HG03558 (cell line): ENCODE data around the gene SLC14A1.

ENCODE experiments used
- ATAC-seq: cut with Tn5 transposase; IDR thresholded peaks from one replicate; pipeline ENCODE4 v1.9.1; 2021; ENCODE audit warnings: moderate number of reproducible peaks; ENCODE audit not compliant: unreplicated experiment; ENCODE audit errors: extremely low read depth

SLC14A1 gene

GRCh38 chr18:45719106-45719505, 4.9 kb upstream of the SLC14A1 start:
- ATAC-seq, result no peak

DNA sequence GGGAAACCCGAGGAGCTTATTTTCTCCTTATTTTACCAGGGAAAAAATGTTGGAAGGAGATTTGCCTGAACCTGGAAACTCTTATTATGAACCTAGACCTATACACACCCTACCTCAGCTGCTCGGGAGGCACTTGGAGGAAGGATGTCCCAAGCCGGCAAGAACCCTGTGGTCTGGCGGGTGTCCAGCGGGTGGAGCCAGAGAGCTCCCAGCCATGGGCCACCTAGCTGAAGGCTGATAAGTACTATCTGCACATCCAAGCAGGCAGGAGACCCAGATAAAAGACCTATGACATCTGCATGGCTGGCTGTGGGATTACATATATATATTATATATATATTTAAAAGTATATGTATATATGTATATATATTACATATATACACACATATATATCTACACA, 1.1 kb upstream of the SLC14A1 start:
- ATAC-seq, result peak; percentile 82

- no peak for ATAC-seq
Measured at GRCh38 chr18:45724601-45725000, 620 bp downstream of the SLC14A1 start.

DNA sequence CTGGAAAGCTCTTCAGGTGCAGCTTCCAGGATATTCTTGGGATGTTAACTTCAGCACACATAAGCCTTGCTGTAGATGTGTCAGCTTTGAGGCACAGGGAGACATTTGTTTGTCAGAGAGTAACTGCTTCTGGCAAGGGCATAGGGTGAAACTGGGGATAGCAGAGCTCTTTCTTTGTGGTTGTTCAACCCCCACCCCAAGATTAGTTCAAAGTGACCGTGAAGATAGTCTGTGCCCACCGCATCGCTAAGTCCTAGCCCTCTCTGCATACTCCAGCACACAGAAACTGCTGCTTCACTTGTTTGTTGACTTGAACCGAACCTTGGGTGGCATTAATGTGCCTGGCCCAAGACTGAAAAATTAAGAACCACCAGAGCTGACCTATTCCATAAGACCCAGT, 1.4 kb downstream of the SLC14A1 start:
- ATAC-seq, result no peak

DNA sequence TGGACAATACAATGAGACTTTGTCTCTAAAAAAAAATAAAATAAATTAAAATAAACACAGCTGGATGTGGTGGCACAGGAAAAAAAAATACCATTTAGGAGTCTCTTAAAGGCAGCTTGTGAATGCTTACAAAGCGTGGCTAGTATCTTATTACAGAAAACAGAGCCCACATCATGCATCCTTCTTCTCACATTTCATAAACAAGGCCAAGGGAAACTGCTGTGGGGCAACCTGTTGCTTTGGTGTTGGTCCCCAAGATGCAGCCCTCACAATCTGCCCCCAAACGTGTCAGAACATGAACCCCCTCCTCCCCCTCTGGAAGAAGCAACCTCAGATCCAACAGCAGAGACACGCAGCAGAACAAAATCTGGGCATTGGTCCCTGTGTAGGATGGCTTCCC, 2.6 kb downstream of the SLC14A1 start:
- no peak for ATAC-seq

DNA sequence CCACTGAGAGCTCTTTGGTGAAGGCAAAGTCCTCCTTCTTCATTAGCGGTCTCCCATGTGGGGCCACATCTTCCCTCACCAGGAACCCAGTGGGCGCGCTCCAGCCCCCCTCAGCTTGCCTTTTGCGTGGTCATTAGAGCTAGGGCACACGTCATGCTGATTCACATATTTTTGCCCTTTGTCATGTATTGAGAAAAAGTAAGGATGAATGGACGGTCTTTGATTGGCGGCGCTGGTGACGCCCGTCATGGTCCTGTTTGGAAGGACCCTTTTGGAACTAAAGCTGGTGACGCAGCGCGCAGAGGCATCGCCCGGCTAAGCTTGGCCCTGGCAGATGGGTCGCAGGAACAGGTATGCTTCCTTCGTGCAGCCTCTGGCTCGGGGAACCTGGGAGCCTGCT, 3.1 kb downstream of the SLC14A1 start:
- ATAC-seq, result no peak

GRCh38 chr18:45728336-45729010, 4.5 kb downstream of the SLC14A1 start:
- ATAC-seq, result no peak

GRCh38 chr18:45730832-45731575, 7.0 kb downstream of the SLC14A1 start:
- no peak for ATAC-seq

GRCh38 chr18:45731716-45732115, 7.7 kb downstream of the SLC14A1 start:
- no peak for ATAC-seq

DNA sequence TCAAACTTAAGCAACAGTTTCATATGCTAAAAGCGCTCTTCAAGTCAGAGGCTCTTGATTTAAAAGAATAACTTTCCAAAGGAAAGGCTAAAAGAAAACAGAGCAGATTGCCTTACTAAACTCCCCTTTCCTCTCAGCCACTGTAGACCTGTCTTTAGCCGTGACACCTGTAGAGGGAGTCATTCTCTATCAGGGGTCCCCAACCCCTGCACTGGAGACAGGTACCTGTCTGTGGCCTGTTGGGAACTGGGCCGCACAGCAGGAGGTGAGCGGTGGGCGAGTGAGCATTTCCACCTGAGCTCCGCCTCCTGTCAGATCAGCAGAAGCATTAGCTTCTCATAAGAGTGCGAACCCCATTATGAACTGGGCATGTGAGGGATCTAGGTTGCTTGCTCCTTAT, 9.6 kb downstream of the SLC14A1 start:
- ATAC-seq, result no peak

- ATAC-seq, result no peak
Measured at GRCh38 chr18:45734505-45734904, 10.5 kb downstream of the SLC14A1 start.

- ATAC-seq, result no peak
Measured at GRCh38 chr18:45734944-45735343, 11.0 kb downstream of the SLC14A1 start.

DNA sequence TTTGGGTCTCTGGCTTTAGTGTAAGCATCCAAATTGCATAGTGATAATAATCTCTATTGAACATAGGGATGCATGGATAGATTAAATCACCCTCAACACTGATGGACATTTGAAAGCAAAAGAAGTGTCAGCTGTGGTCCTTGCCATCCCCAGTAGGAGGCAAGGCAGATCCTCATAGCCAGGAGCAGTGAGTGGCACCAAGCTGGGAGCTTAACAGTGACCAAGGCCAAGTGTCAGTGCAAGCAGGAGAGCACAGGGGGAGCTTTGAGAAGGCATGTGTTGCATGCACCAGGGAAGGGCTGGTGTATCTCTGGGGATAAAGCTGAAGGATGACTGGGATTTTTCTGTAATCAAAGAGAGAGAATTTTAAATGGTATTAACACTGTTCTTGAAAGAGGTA, 14.7 kb downstream of the SLC14A1 start:
- no peak for ATAC-seq

- no peak for ATAC-seq
Measured at GRCh38 chr18:45739268-45739667, 15.3 kb downstream of the SLC14A1 start.

DNA sequence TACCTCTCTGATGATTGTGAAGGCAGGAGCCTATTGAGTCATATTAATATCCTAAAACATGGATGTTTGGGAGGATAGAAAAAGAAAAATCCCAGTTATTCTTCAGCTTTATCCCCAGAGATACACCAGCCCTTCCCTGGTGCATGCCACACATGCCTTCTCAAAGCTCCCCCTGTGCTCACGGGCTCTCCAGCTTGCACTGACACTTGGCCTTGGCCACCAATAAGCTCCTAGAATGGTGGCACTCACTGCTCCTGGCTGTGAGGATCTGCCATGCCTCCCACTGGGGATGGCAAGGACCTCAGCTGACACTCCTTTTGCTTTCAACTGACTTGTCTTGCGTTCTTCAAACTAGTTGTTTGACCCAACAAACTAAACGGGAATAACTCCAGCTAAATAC, 15.9 kb downstream of the SLC14A1 start:
- ATAC-seq, result no peak

- no peak for ATAC-seq
Measured at GRCh38 chr18:45741056-45741455, 17.1 kb downstream of the SLC14A1 start.

DNA sequence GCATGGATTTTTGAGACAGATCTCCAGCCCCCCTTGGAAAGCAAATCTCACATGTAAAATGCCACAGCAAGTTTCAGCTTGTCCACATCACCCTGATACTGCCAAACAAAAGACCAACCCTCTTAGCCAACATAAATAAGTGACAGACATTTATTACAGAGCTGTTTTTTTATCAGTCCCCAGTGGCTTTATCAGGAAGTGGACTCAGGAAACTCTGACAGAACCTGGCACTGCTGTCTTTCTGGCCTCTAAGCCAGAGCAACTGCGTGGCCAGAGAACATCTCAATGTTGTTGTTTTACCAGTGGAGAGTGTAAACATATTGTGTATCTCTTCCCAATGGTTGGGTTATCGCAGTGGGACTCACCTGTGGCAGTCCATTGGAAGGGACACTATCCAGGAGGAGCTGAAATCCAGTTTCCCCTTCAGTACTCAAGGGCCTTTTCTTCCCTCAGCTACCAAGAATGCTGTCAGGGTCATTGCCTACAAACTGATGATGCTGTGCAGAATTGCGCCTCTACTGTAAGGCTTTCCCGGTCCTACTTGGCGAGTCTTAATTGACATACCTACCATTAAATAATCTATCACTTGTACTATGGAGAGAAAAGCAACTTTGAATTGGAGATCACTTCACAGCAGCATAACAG, 22.0 kb downstream of the SLC14A1 start:
- no peak for ATAC-seq

GRCh38 chr18:45748501-45748900, 24.5 kb downstream of the SLC14A1 start:
- no peak for ATAC-seq

GRCh38 chr18:45749918-45750689, 26.1 kb downstream of the SLC14A1 start:
- no peak for ATAC-seq

DNA sequence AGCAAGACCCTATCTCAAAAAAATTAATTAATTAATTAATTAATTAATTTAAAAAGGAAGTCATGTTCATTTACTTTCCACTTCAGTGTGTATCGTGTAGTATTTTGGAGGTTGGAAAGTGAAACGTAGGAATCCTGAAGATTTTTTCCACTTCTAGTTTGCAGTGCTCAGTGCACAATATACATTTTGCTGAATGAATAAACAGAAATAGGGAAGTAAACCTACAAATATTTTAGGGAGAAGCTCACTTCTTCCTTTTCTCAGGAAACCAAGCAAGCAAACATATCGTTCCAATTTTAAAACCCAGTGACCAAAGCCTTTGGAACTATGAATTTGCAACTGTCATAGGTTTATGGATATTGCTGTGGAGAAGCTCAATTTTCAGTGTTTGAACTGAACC, 27.8 kb downstream of the SLC14A1 start:
- ATAC-seq, result no peak

- ATAC-seq, result no peak
Measured at GRCh38 chr18:45752681-45753080, 28.7 kb downstream of the SLC14A1 start.
